GM18951 (cell line): ENCODE results near the gene ANKH.

Experiments used
- POLR2A ChIP-seq: IDR thresholded peaks from 4 replicates; pipeline ENCODE4 v1.6.1; 2011; ENCODE audit warnings: mild to moderate bottlenecking; ENCODE audit not compliant: insufficient read length, insufficient read depth; ENCODE audit errors: extremely low read depth
- in situ Hi-C: fragments of 300-500 bp; cut with MboI; formaldehyde crosslinking; loops from one replicate; pipeline ENCODE4 v1.12.0; 2022; ENCODE audit warnings: low sequenced_read_pairs, mixed read lengths, inconsistent platforms; ENCODE audit not compliant: unreplicated experiment

ANKH gene

DNA sequence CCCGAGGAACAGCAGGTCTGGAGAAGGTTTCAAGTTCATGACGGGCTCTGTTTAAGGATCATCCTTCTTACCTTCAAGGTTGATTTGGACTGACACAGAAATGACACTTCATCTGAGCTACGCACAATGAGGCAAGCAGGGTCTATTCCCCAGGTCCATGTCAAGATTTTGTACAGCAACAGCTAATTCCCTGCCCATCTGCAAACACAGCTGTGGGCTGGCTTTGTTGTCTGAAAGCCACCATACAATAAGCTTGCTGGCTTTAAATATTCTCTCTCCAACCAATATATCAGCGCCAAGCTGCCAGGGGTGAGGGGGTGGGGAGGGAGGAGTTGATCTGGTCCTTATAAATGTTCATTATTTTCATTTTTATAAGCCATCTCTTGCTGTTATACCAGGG, 115.1 kb downstream of the ANKH start:
- no peak for TF ChIP-seq POLR2A
- in situ Hi-C loops: no loop called here

DNA sequence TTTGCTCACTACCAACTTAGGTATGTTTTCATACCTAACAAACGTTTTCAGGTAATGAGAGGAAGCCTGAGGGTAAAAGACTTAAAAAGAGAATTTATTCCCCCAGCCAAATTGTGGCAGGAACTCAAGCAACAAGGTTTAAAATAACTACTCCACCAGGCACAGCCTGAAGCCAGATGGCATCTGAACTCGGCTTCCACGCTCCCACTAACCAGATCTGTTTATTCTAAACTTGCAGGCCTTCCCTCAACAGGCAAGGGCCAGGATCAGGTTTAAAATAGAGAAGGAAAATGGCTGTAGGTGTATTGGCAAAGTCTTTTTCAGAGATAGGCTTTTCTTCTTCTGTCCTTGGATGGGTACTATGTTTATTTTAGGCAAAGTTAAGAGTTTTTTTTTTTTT, 117.6 kb downstream of the ANKH start:
- in situ Hi-C loops: no loop called here
- TF ChIP-seq POLR2A: no peak

DNA sequence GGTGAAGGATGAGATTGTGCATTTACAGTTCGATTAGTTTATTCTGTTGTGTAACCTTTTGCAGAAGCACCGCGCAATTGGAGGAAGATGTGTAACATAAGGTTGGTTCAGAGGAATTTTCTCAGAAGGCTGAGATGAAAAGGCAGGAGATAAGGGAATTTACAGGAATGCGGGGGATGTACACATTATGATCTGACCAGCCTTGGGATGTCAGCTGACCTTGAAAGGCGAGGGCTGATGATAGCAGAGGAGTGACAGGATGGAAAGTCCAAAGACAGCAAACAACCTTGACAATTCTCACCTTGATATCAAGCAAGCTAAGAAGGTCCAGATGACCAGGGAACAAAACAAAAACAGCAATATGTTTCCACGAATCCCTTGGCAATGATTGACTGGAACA, 118.3 kb downstream of the ANKH start:
- in situ Hi-C loops: no loop called here
- TF ChIP-seq POLR2A: no peak

DNA sequence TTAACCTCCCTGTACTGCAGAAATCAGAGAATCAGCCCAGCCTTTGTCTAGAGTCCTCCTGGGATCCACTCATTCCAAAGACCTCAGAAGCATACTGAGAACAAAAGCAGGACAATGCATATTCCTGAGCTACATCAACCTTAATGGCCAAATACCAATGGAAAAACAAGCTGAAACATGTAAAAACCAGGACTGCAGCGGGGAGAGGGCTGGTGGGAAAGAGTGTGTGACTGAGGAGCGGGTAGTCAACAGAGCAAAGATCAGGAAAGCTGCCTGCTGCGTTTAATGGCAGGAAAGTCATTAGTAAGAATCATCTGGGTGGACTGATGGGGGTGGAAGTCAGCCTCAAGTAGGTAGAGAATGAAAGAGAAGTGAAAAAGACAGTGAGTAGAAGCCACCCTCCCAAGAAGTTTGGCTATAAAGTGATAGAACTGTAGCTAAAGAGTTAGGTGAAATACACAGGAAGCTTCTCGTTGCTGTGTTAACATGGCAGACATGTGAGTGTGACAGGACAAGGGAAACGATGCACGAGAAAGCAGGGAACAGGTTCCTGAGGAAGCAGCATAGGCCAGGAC, 119.0 kb downstream of the ANKH start:
- in situ Hi-C loops: no loop called here

DNA sequence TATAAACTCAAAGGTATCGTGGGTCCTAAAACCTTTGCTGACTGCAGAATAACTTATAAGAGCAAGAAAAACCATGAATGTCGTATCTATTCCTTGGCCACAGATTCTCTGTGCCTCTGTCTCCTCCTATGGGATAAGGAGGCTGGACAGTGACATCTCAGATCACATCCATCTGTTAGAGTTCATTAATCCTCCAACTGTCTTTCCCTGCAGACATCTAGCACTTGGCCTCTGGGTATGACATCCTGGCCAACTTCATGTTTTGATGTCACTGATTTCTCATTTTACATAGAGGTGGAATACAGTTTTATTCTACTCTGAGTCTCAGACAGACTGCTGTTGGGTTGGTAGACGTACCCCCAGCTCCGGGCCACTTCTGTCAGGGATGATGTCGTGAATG, 120.9 kb downstream of the ANKH start:
- in situ Hi-C loops: no loop called here
- TF ChIP-seq POLR2A: no peak

More for the DNA sequence above, 119.0 kb downstream of the ANKH start:
- TF ChIP-seq POLR2A: no peak

DNA sequence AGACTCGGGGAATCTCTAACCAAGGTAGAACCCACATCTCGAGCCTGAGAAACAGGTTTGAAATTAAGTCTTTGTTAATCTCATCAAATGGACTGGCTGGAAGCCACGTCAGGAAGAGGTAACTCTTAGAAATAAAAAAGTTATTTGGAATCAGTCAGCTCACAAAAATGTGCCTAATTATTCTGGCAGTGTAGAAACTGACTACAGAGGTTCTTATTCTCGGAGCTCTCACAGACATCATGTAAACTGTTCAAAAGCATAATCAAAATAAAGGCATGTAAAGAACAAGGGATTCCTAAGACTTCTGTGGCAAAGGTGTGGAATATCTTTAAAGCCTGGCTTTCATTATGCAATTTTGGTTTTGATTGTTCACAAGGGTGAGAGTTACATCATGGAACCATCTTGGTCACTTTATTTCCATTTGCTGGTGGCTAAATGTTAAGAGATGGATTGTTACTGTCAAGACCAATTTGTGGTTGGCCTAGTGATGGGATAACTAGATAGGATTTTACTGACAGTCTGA, 121.9 kb downstream of the ANKH start:
- no peak for TF ChIP-seq POLR2A
- in situ Hi-C loops: no loop called here

DNA sequence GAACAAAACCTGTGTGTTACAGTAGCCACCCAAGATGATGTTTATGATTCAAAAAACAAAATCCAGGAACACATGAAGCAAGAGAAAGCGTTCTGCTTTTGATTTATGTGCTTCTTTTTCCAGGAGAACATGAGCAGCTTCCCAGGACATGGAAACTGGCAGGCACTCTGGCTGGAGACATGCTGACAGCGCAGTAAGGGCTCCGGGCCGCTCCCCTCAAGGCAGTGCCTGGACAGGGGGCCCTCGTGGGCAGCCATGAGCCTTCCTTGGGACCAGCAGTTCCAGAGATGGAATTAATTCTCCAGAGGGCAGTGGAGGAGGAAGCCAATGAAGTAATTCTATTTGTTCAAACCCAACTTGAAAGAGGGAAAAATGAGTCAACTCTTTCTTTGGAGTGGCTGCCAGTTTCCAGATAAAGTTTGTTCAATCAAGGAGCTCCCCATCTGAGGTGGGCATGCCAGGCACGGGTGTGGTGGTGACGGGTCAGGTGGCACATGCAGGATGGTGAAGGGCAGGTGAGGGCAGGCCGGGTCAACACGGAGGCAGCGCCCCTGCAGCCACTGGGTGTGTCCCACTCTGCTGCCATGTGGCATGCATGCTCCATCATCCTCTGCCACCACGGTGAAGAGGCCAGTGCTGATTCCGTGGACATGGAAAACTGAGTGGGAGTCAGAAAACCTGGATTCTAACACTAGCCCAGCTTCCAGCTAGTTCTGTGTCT, 123.2 kb downstream of the ANKH start:
- no peak for TF ChIP-seq POLR2A
- in situ Hi-C loops: no loop called here

DNA sequence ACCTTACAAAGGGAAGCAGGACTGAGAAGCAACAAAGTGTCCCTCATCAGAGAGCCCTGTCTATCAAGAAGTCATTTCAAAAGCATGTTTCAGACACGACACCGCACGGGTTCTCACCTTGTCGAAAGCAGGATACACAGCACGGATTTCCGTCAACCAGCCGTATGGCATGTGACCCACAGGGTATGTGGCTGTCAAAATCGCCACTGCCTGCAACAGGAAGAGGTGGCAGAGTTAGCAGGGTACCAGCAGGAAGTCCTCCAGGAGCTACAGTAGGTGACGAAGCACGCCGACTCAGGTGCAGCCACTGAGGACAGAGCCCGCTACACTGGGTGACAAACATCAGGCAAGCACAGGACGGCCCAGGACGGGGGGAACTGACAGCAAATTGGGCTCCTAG, 125.8 kb downstream of the ANKH start:
- TF ChIP-seq POLR2A: no peak
- in situ Hi-C loops: no loop called here

DNA sequence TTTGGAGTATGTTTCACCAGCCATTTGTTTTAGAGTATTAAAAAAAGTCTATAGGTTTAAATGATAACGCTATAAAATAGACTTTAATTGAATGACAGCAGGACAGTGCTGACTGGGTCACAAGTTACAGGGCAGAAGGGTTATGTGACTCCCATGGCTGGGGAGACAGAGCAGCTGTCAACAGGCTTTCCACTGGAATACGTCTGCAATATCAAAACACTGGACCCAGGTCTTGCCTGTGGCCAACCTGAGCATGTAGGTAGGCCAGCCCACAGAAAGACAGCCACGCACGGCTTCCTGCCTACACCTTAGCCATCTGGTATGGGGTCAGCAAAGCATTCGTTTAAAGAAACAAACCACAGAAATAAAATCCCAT, 126.4 kb downstream of the ANKH start:
- in situ Hi-C loops: no loop called here
- TF ChIP-seq POLR2A: no peak

DNA sequence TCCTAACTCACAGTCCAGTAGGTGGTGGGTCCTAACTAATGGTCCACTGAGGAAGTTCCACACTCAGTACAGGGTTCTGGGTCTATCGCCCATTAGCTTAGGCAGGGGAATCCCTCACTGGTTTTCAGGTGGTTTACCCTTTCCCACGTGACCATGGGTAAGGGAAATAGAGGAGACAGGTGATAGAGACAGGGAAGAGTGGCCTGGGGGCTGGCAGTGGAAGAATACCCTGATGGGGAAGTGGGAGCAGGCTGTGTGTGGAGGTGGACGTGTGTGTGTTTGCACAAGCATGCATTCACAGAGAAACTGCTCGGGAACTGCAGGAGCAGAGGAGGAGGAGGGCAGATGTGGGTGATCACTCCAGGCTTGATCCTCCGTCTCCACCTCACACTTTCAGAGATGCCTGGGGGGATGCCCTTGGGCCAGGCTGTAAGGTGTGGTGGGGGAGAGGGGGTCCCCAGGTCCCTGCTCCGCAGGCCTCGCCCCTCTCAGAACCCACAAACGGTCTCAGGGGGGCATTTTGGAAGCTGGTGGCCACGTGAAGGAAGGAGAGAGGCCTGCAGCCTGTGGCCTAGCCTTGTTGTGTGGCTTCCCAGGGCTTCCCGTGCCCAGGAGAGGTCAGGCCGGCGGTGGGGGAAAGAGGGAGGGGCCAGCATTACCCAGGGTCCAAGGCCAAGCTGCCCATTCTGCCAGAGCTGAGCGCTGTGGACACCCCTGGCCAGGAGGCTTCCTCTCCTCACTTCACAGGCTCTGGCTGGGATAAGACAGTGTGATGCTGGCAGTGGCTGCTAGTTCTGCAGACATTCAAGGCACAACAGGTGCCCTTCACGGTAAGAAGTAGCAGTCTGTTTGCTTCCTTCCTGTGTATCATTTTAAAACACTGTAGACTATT, 127.0 kb downstream of the ANKH start:
- in situ Hi-C loops: no loop called here
- TF ChIP-seq POLR2A: no peak

DNA sequence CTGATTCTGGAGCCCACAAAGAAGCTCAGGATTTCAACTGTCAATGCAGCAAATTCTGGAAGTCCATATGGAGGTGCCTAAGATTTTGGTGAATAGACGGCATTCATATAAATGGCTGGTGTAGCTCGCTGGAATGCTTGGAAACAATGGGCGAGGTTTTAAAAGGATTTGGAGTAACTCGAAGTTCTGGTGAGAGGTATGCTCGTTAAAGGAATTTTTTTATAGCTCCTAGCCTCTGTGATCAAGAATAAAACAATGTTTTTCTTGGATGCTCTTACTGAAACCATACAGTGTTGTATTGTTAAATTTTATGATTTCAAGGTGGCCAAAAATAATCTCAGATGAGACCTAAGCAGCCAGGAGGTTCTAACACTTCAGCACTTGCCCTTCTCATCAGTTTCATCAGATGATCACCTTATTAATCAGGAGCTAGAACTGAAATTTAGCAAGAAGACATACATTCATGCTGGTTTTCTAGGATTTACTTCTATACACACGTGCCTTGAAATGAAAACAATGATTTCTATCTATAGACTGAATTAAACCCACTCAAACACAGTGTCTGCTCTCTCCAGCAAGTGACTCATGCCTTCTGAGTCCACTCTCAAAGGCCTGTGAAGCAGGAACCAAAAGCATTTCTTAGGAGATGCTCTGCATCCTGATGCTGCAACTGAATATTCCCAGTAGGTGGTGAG, 127.8 kb downstream of the ANKH start:
- in situ Hi-C loops: no loop called here
- TF ChIP-seq POLR2A: no peak

DNA sequence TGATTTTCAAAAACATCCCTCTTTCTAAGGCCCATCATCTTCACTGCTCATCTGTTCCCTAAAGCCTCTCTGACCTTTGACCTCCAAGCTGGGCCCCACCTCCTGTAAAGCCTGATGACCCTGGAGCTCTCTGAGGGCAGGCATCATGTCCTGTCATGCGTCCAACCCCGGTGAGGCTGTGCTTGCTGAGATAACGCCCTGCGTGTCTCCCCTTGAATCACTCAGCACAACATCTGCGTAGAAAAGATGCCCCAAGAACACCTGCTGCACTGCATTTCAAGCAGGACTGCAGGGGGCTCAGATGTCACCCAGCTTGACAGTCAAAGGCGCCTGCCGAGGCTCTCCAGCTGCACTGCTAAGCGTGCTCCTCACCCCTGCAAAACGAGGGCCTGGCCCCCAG, 129.1 kb downstream of the ANKH start:
- TF ChIP-seq POLR2A: no peak
- in situ Hi-C loops: no loop called here
